GM20000 (cell line): ENCODE results near the gene TNK2.

Experiments used
- DNase-seq: peaks from one replicate; pipeline ENCODE4 v3.0.0; 2012; ENCODE audit warnings: low spot score
- CTCF ChIP-seq: IDR thresholded peaks from 2 replicates; pipeline ENCODE4 v1.5.1; 2012; ENCODE audit warnings: mild to moderate bottlenecking, control low read depth; ENCODE audit errors: extremely low read depth, missing control alignments

Gene TNK2

GRCh38 chr3:195853036-195853435 is 55.3 kb downstream of the TNK2 start:
- DNase-seq: no peak
- TF ChIP-seq CTCF: no peak

- DNase-seq: peak; percentile 94
- peak; percentile 100 for TF ChIP-seq CTCF
Observed at GRCh38 chr3:195850857-195851543, 57.4 kb downstream of the TNK2 start.

GRCh38 chr3:195849322-195850074 is 58.9 kb downstream of the TNK2 start:
- no peak for DNase-seq
- TF ChIP-seq CTCF: no peak

GRCh38 chr3:195847055-195847950 is 61.0 kb downstream of the TNK2 start:
- no peak for DNase-seq
- no peak for TF ChIP-seq CTCF

- DNase-seq: no peak
- no peak for TF ChIP-seq CTCF
Observed at GRCh38 chr3:195845483-195845882, 62.9 kb downstream of the TNK2 start.

GRCh38 chr3:195844671-195845218 is 63.6 kb downstream of the TNK2 start:
- no peak for TF ChIP-seq CTCF
- DNase-seq: no peak
